HepG2 (cell line): ENCODE measurements around the gene PPP2R2C.

Experiments used
- CEBPB ChIP-seq: IDR thresholded peaks from 2 replicates; pipeline ENCODE4 v1.6.1; 2011; ENCODE audit warnings: low read depth, low read length, improper control_type of control experiment, borderline replicate concordance
- ELF4 ChIP-seq: sonication (generic); formaldehyde crosslinking; IDR thresholded peaks from 2 replicates; pipeline ENCODE4 v1.5.0; 2020; ENCODE audit warnings: missing genetic modification reagents, mild to moderate bottlenecking, moderate library complexity, borderline replicate concordance

- TF ChIP-seq CEBPB (no peak), ELF4 (no peak)
Measured at GRCh38 chr4:6520978-6521377, 48.6 kb upstream of the PPP2R2C start.
